ENCODE measurements around the gene SIVA1. TPM values are rescaled to one million over a fixed set of nuclear protein-coding genes. Genes with fewer than 3 reads are reported as not detected.

Gene SIVA1
- total RNA-seq, 2 donors from 2014 or later, result 65.2 to 121 TPM

GRCh38 chr14:104792945-104793702 is 40.2 kb downstream of the SIVA1 start:
- Mint-ChIP-seq H3K27me3 (no peaks in the 10 kb centered on the region), H3K4me1 (peaks cover 14% of the 10 kb centered on the region), H3K27ac (peak overlapping the region; percentile 74), H3K9me3 (no peaks in the 10 kb centered on the region), H3K4me3 (peak overlapping the region; percentile 92), H3K36me3 (ENCODE audit: low read depth) (peaks cover 19% of the 10 kb centered on the region)
- ATAC-seq (replicated peaks), result no peak

GRCh38 chr14:104793703-104793959 is 40.7 kb downstream of the SIVA1 start:
- H3K9me3 Mint-ChIP-seq, result no peaks in the 10 kb centered on the region
- H3K36me3 Mint-ChIP-seq (ENCODE audit: low read depth), result peaks cover 19% of the 10 kb centered on the region
- peaks cover 14% of the 10 kb centered on the region for H3K4me1 Mint-ChIP-seq
- no peaks in the 10 kb centered on the region for H3K27me3 Mint-ChIP-seq
- H3K4me3 Mint-ChIP-seq, result peak overlapping the region; percentile 92
- no peak for ATAC-seq (replicated peaks)
- H3K27ac Mint-ChIP-seq, result peak overlapping the region; percentile 74

GRCh38 chr14:104794099-104794498 is 41.2 kb downstream of the SIVA1 start:
- peak; percentile 18 for ATAC-seq (replicated peaks)
- Mint-ChIP-seq H3K27ac (peak overlapping the region; percentile 84), H3K36me3 (ENCODE audit: low read depth) (peaks cover 19% of the 10 kb centered on the region), H3K9me3 (no peaks in the 10 kb centered on the region), H3K4me1 (peaks cover 14% of the 10 kb centered on the region), H3K27me3 (no peaks in the 10 kb centered on the region), H3K4me3 (peak overlapping the region; percentile 92)

- peak; percentile 10 for ATAC-seq (replicated peaks)
- Mint-ChIP-seq H3K4me3 (peak overlapping the region; percentile 92), H3K27me3 (no peaks in the 10 kb centered on the region), H3K36me3 (ENCODE audit: low read depth) (peaks cover 15% of the 10 kb centered on the region), H3K27ac (peak overlapping the region; percentile 84), H3K4me1 (peaks cover 14% of the 10 kb centered on the region), H3K9me3 (no peaks in the 10 kb centered on the region)
These were observed 41.7 kb downstream of the SIVA1 start for GRCh38 chr14:104794631-104794992.

DNA sequence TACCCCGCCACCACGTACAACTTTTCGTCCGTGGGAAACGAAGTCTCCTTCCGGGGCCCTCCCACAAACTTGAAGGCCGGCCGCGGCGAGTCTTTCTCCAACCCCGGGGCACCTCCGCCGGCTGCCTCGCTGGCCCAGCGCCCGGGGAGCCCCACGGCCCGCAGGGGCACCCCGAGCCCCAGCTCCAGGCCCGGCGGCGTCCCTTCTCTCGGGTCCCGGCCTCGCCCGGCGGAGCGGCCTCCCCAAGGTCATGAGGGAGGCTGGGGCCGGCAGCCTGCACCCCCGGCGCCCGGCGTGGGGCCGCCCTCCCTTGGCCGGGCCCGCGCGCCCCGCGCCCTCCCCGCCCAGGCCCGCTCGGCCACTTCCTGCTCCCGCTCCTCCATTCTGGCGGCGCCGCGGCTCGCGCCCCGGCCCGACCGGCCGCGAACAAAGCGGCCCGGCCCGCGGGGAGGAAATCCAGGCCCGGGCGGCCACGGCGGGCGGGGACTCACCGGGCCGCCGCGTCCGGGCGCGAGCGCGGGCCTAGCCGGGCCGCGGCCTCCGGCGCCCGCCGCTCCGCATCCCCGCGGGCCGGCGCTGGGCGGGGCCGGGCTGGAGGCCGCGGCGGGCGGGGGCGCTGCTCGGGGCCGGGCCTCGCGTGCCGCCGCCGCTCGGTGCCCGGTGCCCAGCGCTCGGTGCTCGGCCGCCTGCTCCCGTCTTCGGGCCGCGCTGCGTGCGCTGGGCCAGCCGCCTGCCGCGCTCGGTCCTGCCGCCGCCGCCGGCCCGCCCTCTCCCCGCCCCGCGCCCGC is 42.2 kb downstream of the SIVA1 start, which contains the start of gene AKT1:
Gene AKT1, minus strand, starts transcription at position 756 of the 788 bp plus-strand sequence. CDS start 3,105 bp downstream, outside the sequence.
- H3K4me1 Mint-ChIP-seq, result peaks cover 14% of the 10 kb centered on the region
- no peaks in the 10 kb centered on the region for H3K27me3 Mint-ChIP-seq
- peak within 1 kb of the TSS; percentile 84 for H3K27ac Mint-ChIP-seq
- H3K9me3 Mint-ChIP-seq, result no peaks in the 10 kb centered on the region
- H3K4me3 Mint-ChIP-seq, result peak within 1 kb of the TSS; percentile 92
- H3K36me3 Mint-ChIP-seq (ENCODE audit: low read depth), result peaks cover 11% of the 10 kb centered on the region
- peak; percentile 68 for ATAC-seq (replicated peaks)

GRCh38 chr14:104795781-104796686 is 43.1 kb downstream of the SIVA1 start:
- no peak for ATAC-seq (replicated peaks)
- Mint-ChIP-seq H3K4me1 (peaks cover 14% of the 10 kb centered on the region), H3K36me3 (ENCODE audit: low read depth) (peaks cover 7% of the 10 kb centered on the region), H3K27ac (peak overlapping the region; percentile 78), H3K9me3 (no peaks in the 10 kb centered on the region), H3K27me3 (no peaks in the 10 kb centered on the region), H3K4me3 (peak overlapping the region; percentile 65)

- Mint-ChIP-seq H3K27me3 (no peaks in the 10 kb centered on the region), H3K27ac (no peak overlapping the region), H3K36me3 (ENCODE audit: low read depth) (peaks cover under 1% of the 10 kb centered on the region), H3K4me1 (peaks cover 14% of the 10 kb centered on the region), H3K9me3 (no peaks in the 10 kb centered on the region), H3K4me3 (peak overlapping the region; percentile 65)
- no peak for ATAC-seq (replicated peaks)
These were observed 43.7 kb downstream of the SIVA1 start for GRCh38 chr14:104796687-104797081.

- Mint-ChIP-seq H3K9me3 (no peaks in the 10 kb centered on the region), H3K27me3 (no peaks in the 10 kb centered on the region), H3K4me1 (peaks cover 14% of the 10 kb centered on the region), H3K27ac (no peak overlapping the region), H3K4me3 (peak overlapping the region; percentile 65), H3K36me3 (ENCODE audit: low read depth) (no peaks in the 10 kb centered on the region)
- ATAC-seq (replicated peaks), result no peak
These were observed 44.4 kb downstream of the SIVA1 start for GRCh38 chr14:104797115-104798044.

GRCh38 chr14:104798300-104799243 is 45.6 kb downstream of the SIVA1 start:
- H3K36me3 Mint-ChIP-seq (ENCODE audit: low read depth), result no peaks in the 10 kb centered on the region
- no peak overlapping the region for H3K27ac Mint-ChIP-seq
- no peaks in the 10 kb centered on the region for H3K9me3 Mint-ChIP-seq
- ATAC-seq (replicated peaks), result no peak
- peak overlapping the region; percentile 36 for H3K4me3 Mint-ChIP-seq
- peaks cover 3% of the 10 kb centered on the region for H3K4me1 Mint-ChIP-seq
- no peaks in the 10 kb centered on the region for H3K27me3 Mint-ChIP-seq

GRCh38 chr14:104799244-104800014 is 46.5 kb downstream of the SIVA1 start:
- Mint-ChIP-seq H3K9me3 (no peaks in the 10 kb centered on the region), H3K27ac (no peak overlapping the region), H3K4me1 (peaks cover 5% of the 10 kb centered on the region), H3K4me3 (peak overlapping the region; percentile 36), H3K27me3 (no peaks in the 10 kb centered on the region), H3K36me3 (ENCODE audit: low read depth) (no peaks in the 10 kb centered on the region)
- ATAC-seq (replicated peaks), result no peak

DNA sequence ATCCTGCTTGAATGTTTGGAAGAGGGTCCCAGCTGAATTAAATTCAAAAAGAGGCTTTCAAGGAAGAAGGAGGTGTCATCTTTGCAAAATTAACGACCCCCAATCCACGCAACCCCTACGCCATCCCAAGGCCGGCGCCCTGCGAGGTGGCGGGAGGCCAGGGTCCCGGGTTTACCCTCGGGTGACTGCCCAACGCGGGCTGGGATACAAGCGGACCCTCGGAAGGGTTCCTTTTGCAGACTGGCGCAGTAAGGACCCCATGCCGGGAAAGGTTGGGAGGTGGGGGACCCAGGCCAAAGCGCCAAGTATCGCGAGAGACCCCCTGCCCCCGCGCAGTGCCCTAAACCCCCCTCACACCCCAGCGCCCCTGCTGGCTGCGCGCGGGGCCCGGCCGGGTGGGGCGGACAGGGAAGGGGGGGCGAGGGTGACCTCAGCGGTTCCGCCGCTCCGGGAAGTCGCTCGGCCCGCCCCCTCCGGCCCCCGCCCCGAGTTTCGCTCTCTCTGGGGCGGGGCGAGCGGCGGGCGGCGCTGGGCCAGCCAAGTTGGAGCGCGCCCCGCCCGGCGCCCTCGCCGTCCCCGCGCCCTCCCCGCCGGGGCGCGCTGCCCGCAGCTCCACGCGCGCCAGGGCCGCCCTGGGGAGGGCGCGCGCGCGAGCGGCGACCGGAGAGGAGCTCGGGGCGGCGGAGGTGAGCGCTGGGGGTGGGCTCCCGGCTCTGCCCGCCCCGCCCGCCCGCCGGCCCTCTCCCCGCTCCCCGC is 47.2 kb downstream of the SIVA1 start:
- ATAC-seq (replicated peaks), result peak; percentile 73
- Mint-ChIP-seq H3K9me3 (no peaks in the 10 kb centered on the region), H3K27me3 (no peaks in the 10 kb centered on the region), H3K27ac (no peak overlapping the region), H3K4me1 (peaks cover 5% of the 10 kb centered on the region), H3K4me3 (peak overlapping the region; percentile 36), H3K36me3 (ENCODE audit: low read depth) (no peaks in the 10 kb centered on the region)
